Activated effector memory CD4-positive, alpha-beta T cell treated with anti-CD3 and anti-CD28 coated beads, Interleukin-2, amount 50 U/mL, for 16 hours (primary cell): ENCODE results near the gene RCOR1.

Experiments used
- DNase-seq: peaks from one replicate; pipeline ENCODE4 v3.0.0-alpha.2; 2020

RCOR1 gene

DNA sequence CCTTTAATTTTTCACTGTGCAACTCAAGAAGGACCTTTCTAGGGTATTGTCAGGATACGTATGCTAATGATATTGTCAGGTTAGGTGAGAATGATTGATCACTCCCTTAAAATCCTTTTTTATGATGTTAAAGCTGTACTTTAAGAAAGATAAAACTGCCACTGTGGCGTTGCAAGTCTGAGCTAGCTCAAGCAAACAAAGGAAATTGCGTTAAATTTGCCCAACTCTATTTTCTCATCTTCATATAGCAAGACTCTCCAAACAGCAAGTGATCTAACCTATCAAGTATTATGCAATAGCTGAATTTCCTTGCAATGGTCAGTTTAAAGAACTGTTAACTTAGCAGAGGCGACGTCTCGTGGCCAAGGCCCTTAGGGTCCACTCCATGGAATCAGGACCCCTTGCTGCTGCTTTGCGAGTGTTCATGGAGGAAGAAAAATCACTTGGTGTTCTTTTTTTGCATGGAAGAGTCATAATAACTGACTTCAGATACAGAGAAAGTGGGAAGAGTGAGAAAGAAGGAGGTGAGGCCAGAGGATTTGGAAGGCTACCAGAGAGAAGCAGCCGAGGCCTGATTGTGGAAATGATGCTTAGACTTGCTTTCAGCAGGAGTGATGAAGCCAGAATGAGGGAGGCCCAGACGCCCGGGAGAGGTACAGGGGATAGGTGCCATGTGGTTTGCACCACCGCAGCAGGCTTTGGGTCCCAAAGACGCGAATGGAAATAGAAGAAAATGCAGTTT lies 187.3 kb downstream of the RCOR1 start:
- no peak for DNase-seq
